ENCODE measurements around the gene TMEM19. TPM values are rescaled to one million over a fixed set of nuclear protein-coding genes. Genes with fewer than 3 reads are reported as not detected.

Gene TMEM19
- total and polyA plus RNA-seq, 2 of the 8 experiments (the other 6 are each of a cell fraction or from before 2014, with no cell fraction given) = 12.6 to 19.1 TPM

DNA sequence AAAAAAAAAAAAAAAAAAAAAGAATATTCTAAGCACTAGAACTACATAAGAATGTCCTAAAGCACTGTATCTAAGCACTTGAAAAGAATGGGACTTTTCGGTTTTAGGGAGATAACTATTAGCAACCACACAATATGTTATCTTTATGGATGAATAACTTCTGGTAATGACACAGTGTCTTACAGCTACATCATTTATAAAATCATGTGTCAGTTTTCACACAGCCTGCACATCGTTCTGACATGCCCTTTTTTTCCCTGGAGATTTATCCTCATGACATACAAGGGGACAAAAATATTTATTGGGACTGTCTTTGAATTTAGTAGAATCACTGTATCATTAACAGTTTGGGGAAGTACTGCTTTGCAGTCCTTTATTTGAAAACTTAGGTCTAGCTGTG is 17.3 kb downstream of the TMEM19 start (continued):
- TF ChIP-seq CTBP2 (IDR thresholded peaks at IDR 0.05; ENCODE audit: borderline replicate concordance, insufficient read depth, insufficient read length, low read length) (no peak), SIRT6 (IDR thresholded peaks at IDR 0.05; ENCODE audit: low read length) (no peak), HDAC6 (IDR thresholded peaks at IDR 0.05; ENCODE audit: low read depth, low read length) (no peak), FOSL1 (IDR thresholded peaks at IDR 0.05; ENCODE audit: insufficient read depth, low read depth, low read length) (no peak), SAP30 (IDR thresholded peaks at IDR 0.05; ENCODE audit: insufficient read depth, insufficient replicate concordance, low read length) (no peak), RAD21 (IDR thresholded peaks at IDR 0.05 in 1 of 2, conservative IDR thresholded peaks at IDR 0.05 in 1 of 2; ENCODE audit: low read depth in 2 of 2, low read length in 2 of 2) (no peak)

Measured in H1 (cell line).